Activated naive CD4-positive, alpha-beta T cell treated with anti-CD3 and anti-CD28 coated beads, Interleukin-2, amount 50 U/mL, for 16 hours (primary cell): ENCODE data around the gene LCE6A.

Source experiments
- DNase-seq: peaks from one replicate; pipeline ENCODE4 v3.0.0-alpha.2; 2020

Gene LCE6A

GRCh38 chr1:152878042-152878441, 35.4 kb downstream of the LCE6A start, which contains the start of gene SMCP:
Gene SMCP (plus strand): TSS chr1:152878322. CDS start chr1:152884423, 6,101 bp downstream.
- DNase-seq, result peak; percentile 17

DNA sequence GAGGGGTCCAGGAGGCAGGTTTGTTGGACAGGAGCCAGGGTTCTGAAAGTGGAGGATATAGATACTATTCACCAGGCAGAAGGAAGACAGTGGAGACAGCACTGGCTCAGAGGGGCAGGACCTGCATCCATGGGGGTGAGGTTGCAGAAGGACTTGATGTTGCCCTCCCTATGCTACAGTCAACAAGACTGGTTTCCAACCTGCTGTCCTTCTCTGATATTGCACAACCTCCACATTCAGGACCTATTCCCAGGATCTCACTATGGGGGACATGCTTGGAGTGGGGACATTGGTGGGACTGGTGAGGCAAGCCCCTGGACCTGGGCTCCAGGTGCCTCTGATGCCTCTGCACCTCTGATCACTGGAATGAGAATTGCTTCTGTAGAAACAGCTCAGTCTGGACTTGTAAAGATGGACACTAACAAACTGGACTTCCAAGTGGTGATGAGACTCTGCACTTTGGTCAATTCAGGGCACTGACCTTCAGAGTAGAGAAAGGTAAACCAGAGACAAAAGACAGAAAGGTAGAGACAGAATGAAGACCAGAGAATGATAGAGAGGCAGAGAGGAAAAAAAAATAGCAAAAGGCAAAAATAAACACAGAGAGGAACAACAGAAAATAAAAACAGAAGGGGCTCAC, 37.0 kb downstream of the LCE6A start:
- DNase-seq, result no peak

DNA sequence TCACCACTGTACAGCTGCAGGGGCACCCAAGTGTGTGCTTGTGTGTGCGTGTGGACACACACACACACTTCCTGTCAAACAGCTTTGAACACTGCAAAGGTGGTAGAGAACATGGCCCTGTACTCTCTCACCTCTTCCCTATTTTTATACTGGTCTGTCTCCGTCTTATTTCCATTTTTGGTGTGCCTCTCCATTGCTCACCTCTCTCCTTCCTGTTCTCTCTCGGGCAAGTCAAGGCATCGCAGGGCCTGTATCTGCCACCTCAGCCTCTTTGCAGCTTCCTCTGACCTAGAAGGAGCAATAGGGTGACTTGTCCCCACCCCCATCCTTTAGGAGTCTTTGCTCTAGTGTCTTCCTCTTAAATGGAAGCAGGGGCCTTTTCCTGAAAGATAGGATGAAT, 37.7 kb downstream of the LCE6A start:
- no peak for DNase-seq

- no peak for DNase-seq
Observed at GRCh38 chr1:152880907-152881306, 38.3 kb downstream of the LCE6A start.

DNA sequence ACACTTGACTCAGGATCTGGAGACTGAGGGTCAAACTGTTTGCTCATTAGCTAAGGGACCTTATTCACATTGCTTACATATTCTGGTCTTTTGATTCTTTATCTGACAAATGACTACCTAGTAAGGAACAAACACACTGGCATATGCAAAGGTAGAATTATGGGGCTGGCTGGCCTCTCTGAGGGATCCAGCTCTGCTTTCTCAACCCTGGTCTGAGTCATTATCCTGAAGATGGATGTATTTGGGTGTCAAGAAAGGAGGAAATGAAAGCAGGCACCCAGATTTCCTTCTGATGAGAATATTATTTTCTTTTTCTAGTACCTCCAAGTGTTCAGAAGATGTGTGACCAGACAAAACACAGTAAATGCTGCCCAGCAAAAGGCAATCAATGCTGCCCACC, 41.4 kb downstream of the LCE6A start:
- no peak for DNase-seq

DNA sequence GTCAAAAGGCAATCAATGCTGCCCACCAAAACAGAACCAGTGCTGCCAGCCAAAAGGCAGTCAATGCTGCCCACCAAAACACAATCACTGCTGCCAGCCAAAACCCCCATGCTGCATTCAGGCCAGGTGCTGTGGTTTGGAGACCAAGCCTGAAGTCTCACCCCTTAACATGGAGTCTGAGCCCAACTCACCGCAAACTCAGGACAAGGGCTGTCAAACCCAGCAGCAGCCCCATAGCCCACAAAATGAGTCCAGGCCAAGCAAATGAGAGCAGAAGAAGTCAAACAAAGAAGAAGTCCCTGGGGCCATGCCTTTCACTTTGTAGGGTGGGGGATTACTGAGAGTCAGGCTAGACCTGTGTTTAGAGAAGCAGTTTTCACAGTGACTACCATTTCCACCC, 41.9 kb downstream of the LCE6A start:
- DNase-seq, result no peak

GRCh38 chr1:152884966-152885624, 42.4 kb downstream of the LCE6A start:
- no peak for DNase-seq

DNA sequence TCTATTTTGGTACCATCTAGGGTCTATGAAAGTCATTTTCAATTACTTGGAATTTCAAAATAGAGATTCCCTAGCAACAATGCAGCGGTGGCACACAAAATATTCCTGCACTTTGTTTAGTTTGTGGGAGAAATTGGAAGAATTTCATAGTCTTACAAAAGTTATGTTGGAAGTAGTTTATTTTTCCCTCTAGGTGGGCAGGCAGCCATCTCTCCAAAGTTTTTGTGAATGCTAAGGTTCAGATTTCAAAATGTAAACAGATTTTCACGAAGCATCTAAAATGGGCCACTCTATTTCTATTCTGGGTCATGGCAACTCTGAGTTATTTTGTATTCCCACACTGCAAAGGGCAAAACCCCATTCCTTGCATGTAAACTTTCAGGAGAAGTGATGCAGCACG, 43.4 kb downstream of the LCE6A start:
- DNase-seq, result no peak

GRCh38 chr1:152886758-152887409, 44.2 kb downstream of the LCE6A start:
- no peak for DNase-seq

- DNase-seq, result no peak
Observed at GRCh38 chr1:152888126-152888525, 45.5 kb downstream of the LCE6A start.
